AG04450 (cell line): ENCODE data around the gene ARPC3. TPM values are rescaled to one million over a fixed set of nuclear protein-coding genes. Genes with fewer than 3 reads are reported as not detected.
"Not testable (repeated sequence)": the region's sequence is repeated elsewhere in the genome, so short reads cannot be mapped to it uniquely, and the experiment has no call there.

ENCODE experiments used
- CTCF ChIA-PET: fragments of 300-600, 350-600 bp; formaldehyde crosslinking; extraction: SDS; loops from one replicate; lab custom pipeline; 2022; ENCODE audit warnings: antibody characterized with exemption, inconsistent platforms; lab: Charles Lee
- POLR2A ChIA-PET: fragments of 350-600 bp; formaldehyde crosslinking; extraction: SDS; loops from one replicate; lab custom pipeline; 2021; ENCODE audit warnings: antibody characterized with exemption, inconsistent platforms; lab: Yijun Ruan, JAX
- DNase-seq: peaks from one replicate; pipeline ENCODE4 v3.0.0-alpha.2; 2011; ENCODE audit warnings: low read depth, low spot score
- H3K27ac ChIP-seq: one replicate; pipeline ENCODE4 v1.5.1; 2012; ENCODE audit warnings: low read depth, low read length, control low read depth
- H3K27me3 ChIP-seq: one replicate; pipeline ENCODE4 v1.6.0; 2012; ENCODE audit warnings: low read length; ENCODE audit not compliant: control insufficient read depth, insufficient read depth
- H3K4me3 ChIP-seq: 2 replicates; pipeline ENCODE4 v1.5.1; 2011; ENCODE audit warnings: mild to moderate bottlenecking, low read depth, low read length, control low read depth
- H3K9me3 ChIP-seq: 2 replicates; pipeline ENCODE4 v1.5.1; 2012; ENCODE audit warnings: low read length; ENCODE audit not compliant: control insufficient read depth, insufficient read depth
- CTCF ChIP-seq: IDR thresholded peaks from 2 replicates; pipeline ENCODE4 v1.5.1; 2011; ENCODE audit warnings: low read depth, low read length, control low read depth, inconsistent platforms
- polyA plus RNA-seq: library from polyadenylated mRNA; depleted of rRNA; stranded (reverse); fragments of >200 nt; gene quantifications from 2 replicates; pipeline ENCODE4 v1.2.3, GENCODE V29; 2011

The ARPC3 gene
- polyA plus RNA-seq, 1 experiment = 57.0 TPM

GRCh38 chr12:110431957-110432587, 18.1 kb downstream of the ARPC3 start:
- no peaks in the 10 kb centered on the region for H3K27me3 ChIP-seq
- TF ChIP-seq CTCF = no peak
- no peak for DNase-seq
- no peaks in the 10 kb centered on the region for H3K9me3 ChIP-seq
- H3K27ac ChIP-seq = no peak overlapping the region
- no peak overlapping the region for H3K4me3 ChIP-seq
- ChIA-PET CTCF (interaction anchor here (0.5 to 2.8 kb wide), 73 partner anchors 8 to 706 kb away, joined by 3 to 79 read pairs (median 5); partner anchors contain the start of genes ARPC3, FAM216A, GPN3 and IFT81), POLR2A (interaction anchor here (0.7 to 1.5 kb wide), 9 partner anchors 12 to 444 kb away, joined by 3 to 8 read pairs (median 5); partner anchors contain the start of genes ARPC3 and GPN3)

- H3K9me3 ChIP-seq, POLR2A ChIA-PET, H3K4me3 ChIP-seq, H3K27ac ChIP-seq, DNase-seq, H3K27me3 ChIP-seq: not testable (repeated sequence)
- CTCF ChIA-PET = interaction anchor here (0.7 to 2.8 kb wide), 2 partner anchors 327 to 449 kb away, joined by 7 to 79 read pairs; no protein-coding TSS in a partner anchor
Measured at GRCh38 chr12:110429676-110430075, 20.5 kb downstream of the ARPC3 start.

DNA sequence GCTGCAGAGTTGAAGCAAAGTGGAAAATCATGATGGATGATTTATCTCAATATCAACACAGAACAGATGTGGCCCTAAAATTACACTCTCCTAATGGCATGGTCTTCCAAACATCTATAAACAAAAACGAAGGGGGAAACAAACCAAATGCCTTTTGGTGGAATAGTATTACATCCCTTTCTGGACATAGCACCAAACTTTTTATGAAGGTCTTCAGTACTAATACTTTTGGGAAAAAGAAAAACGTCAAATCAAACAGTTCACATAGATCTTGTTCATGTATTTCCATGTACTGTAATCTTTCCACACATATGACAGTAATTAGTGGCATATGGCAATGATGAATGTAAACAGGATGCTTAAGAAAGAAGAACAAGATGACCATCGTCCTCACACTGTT, 23.7 kb downstream of the ARPC3 start:
- CTCF ChIA-PET = no interaction called here
- DNase-seq = no peak
- Histone ChIP-seq H3K27me3 (no peaks in the 10 kb centered on the region), H3K4me3 (no peak overlapping the region), H3K9me3 (no peaks in the 10 kb centered on the region), H3K27ac (no peak overlapping the region)
- no peak for TF ChIP-seq CTCF
- POLR2A ChIA-PET = no interaction called here

- POLR2A ChIA-PET = no interaction called here
Measured at GRCh38 chr12:110424237-110424636, 25.9 kb downstream of the ARPC3 start.

GRCh38 chr12:110421701-110422100, 28.4 kb downstream of the ARPC3 start:
- Histone ChIP-seq H3K4me3 (no peak overlapping the region), H3K9me3 (no peaks in the 10 kb centered on the region), H3K27me3 (no peaks in the 10 kb centered on the region), H3K27ac (no peak overlapping the region)
- DNase-seq = no peak
- ChIA-PET POLR2A (no interaction called here), CTCF (interaction anchor here (6.8 kb wide), 1 partner anchor 9 kb away, joined by 43 read pairs; no protein-coding TSS in a partner anchor)
- no peak for TF ChIP-seq CTCF

More at GRCh38 chr12:110424237-110424636, 25.9 kb downstream of the ARPC3 start:
- Histone ChIP-seq H3K9me3 (no peaks in the 10 kb centered on the region), H3K27ac (no peak overlapping the region), H3K4me3 (no peak overlapping the region), H3K27me3 (no peaks in the 10 kb centered on the region)
- DNase-seq = no peak
- CTCF ChIA-PET = no interaction called here
- TF ChIP-seq CTCF = no peak
